HG03457 (cell line): ENCODE results near the gene CCNO.

Source experiments
- ATAC-seq: cut with Tn5 transposase; IDR thresholded peaks from one replicate; pipeline ENCODE4 v1.9.1; 2021; ENCODE audit warnings: moderate number of reproducible peaks; ENCODE audit not compliant: unreplicated experiment

Gene CCNO

GRCh38 chr5:55232985-55233928 lies at the start of gene CCNO:
CCNO (minus strand) TSS chr5:55233608; CDS start chr5:55233523, 85 bp downstream.
- ATAC-seq, result no peak

GRCh38 chr5:55278778-55279177 lies 45.4 kb upstream of the CCNO start:
- no peak for ATAC-seq

- ATAC-seq, result no peak
These were observed 43.4 kb upstream of the CCNO start for GRCh38 chr5:55276771-55277170.

GRCh38 chr5:55258339-55258738 lies 24.9 kb upstream of the CCNO start:
- no peak for ATAC-seq

- no peak for ATAC-seq
These were observed 21.4 kb upstream of the CCNO start for GRCh38 chr5:55254802-55255201.

- no peak for ATAC-seq
These were observed 16.7 kb upstream of the CCNO start for GRCh38 chr5:55250064-55250463.

GRCh38 chr5:55241746-55242145 lies 8.3 kb upstream of the CCNO start:
- ATAC-seq, result no peak

- ATAC-seq, result no peak
These were observed 3.4 kb upstream of the CCNO start for GRCh38 chr5:55236800-55237199.

- ATAC-seq, result no peak
These were observed 803 bp upstream of the CCNO start for GRCh38 chr5:55234121-55234700.

GRCh38 chr5:55232271-55232984 lies 980 bp downstream of the CCNO start:
- no peak for ATAC-seq

GRCh38 chr5:55231919-55232270 lies 1.5 kb downstream of the CCNO start:
- no peak for ATAC-seq

GRCh38 chr5:55231029-55231918 lies 2.1 kb downstream of the CCNO start:
- no peak for ATAC-seq

GRCh38 chr5:55230086-55230629 lies 3.2 kb downstream of the CCNO start:
- ATAC-seq, result no peak

- no peak for ATAC-seq
These were observed 5.6 kb downstream of the CCNO start for GRCh38 chr5:55227664-55228430.

GRCh38 chr5:55226934-55227663 lies 6.3 kb downstream of the CCNO start, which contains the start of gene MCIDAS:
MCIDAS (minus strand) TSS chr5:55227315; CDS start chr5:55227138, 177 bp downstream.
- ATAC-seq, result no peak

- no peak for ATAC-seq
These were observed 7.1 kb downstream of the CCNO start for GRCh38 chr5:55226027-55226933.

GRCh38 chr5:55225346-55225745 lies 8.1 kb downstream of the CCNO start:
- ATAC-seq, result no peak

GRCh38 chr5:55223812-55224240 lies 9.6 kb downstream of the CCNO start:
- ATAC-seq, result no peak
